Lower leg skin (tissue), 3 donors: Measurements from ENCODE around the gene INCA1.

Experiments used
- CTCF ChIP-seq, 3 donors: fragments of 450-650 bp; IDR thresholded peaks; one replicate each; pipeline ENCODE4 v1.5.1; 2016; ENCODE audit warnings: antibody characterized with exemption in 3 of 3, mild to moderate bottlenecking in 3 of 3, moderate library complexity in 2 of 3
- POLR2A ChIP-seq, 2 donors: fragments of 450-650 bp; IDR thresholded peaks; one replicate each; pipeline ENCODE4 v1.6.1; 2016 to 2017; ENCODE audit warnings: antibody characterized with exemption in 2 of 2, mild to moderate bottlenecking in 1 of 2, moderate library complexity in 1 of 2

DNA sequence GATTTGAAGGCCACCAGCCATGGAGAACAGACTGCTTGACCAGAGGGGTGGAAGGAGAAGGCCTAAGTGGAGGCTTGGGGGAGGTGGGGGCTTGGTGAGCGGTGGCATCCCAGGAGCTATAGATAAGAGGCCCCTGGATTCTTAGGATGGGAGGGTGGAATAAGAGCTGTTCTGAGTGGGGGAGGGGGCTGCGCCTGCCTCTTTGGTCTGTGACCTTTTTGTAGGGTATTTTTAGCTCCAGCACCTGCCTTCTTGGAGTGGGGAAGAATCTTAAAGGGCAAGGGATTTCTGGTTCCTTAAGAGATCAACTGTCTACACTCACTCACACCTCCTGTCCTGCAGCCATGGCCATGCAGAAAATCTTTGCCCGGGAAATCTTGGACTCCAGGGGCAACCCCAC, 45.8 kb downstream of the INCA1 start:
- TF ChIP-seq POLR2A (IDR thresholded peaks at IDR 0.05) = no peak
- no peak for TF ChIP-seq CTCF (IDR thresholded peaks at IDR 0.05)
